Measurements from ENCODE around the gene RNF26. TPM values are rescaled to one million over a fixed set of nuclear protein-coding genes. Genes with fewer than 3 reads are reported as not detected.

The RNF26 gene
- total RNA-seq, 1 donor from 2014 or later: 16.8 TPM

DNA sequence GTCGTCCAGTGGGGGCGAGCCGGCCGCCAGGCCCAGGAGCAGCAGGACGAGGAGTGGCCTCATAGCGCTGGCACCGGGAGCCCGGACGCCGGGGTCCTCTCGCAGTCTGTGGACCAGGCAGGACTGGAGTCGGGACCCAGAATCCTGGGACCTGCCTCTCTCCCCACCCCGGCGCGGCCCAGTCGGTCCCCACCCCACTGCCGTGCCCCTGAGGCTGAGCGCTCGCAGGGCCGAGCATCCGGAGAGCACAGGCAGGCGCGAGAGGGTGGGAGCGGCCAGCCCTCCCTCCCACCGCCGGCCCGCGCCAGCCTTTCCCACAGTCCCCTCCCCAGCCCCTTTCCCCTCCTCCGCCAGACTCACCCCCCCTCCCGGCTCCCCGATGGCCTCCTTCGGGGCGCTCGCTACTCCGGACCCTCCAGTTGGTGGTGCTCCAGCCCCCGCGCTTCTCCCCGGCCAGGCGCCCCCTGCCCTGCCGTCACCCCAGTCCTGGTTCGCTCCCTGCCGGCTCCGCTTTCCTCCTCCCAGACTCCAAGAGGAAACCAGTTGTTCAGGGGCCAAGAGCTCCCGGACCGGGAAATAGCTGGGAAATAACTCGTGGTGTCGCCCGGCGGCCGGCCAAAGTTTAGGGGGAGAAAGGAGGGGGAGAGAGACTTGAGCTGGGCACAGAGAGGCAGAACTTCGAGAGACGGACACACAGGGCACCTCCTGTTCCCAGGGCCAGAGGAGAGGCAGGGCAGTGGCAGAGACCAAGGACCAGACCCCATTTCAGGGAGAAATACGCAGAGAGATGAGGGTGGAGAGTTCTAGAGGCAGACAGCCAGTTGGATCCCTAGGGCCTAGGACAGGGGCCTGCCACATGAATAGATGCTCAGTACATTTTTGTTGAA lies 6.3 kb downstream of the RNF26 start, which contains the start of gene C1QTNF5:
TSS of gene C1QTNF5 (minus strand) at position 549 of the 887 bp plus-strand sequence. CDS start at position 63, 486 bp downstream.
- H3K27ac ChIP-seq: peak within 1 kb of the TSS; percentile 88 to 96
- DNase-seq (ENCODE audit: low spot score in 2 of 2): peak; percentile 68 to 90
- intact Hi-C loops (cut with DNase I): loop anchor here (1.0 to 5.0 kb wide), 2 partner anchors 42 to 171 kb away; partner anchors contain the start of gene USP2
- H3K4me3 ChIP-seq: peak within 1 kb of the TSS; percentile 66 to 94
- no peaks in the 10 kb centered on the region for H3K9me3 ChIP-seq
- TF ChIP-seq, protein P1, sequence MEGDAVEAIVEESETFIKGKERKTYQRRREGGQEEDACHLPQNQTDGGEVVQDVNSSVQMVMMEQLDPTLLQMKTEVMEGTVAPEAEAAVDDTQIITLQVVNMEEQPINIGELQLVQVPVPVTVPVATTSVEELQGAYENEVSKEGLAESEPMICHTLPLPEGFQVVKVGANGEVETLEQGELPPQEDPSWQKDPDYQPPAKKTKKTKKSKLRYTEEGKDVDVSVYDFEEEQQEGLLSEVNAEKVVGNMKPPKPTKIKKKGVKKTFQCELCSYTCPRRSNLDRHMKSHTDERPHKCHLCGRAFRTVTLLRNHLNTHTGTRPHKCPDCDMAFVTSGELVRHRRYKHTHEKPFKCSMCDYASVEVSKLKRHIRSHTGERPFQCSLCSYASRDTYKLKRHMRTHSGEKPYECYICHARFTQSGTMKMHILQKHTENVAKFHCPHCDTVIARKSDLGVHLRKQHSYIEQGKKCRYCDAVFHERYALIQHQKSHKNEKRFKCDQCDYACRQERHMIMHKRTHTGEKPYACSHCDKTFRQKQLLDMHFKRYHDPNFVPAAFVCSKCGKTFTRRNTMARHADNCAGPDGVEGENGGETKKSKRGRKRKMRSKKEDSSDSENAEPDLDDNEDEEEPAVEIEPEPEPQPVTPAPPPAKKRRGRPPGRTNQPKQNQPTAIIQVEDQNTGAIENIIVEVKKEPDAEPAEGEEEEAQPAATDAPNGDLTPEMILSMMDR (IDR thresholded peaks at IDR 0.05): no peak
- H3K27me3 ChIP-seq: no peaks in the 10 kb centered on the region
- H3K36me3 ChIP-seq: peaks cover 0 to 6% of the 10 kb centered on the region in 2 donors
- H3K4me1 ChIP-seq: peaks cover 4 to 29% of the 10 kb centered on the region in 2 donors

DNA sequence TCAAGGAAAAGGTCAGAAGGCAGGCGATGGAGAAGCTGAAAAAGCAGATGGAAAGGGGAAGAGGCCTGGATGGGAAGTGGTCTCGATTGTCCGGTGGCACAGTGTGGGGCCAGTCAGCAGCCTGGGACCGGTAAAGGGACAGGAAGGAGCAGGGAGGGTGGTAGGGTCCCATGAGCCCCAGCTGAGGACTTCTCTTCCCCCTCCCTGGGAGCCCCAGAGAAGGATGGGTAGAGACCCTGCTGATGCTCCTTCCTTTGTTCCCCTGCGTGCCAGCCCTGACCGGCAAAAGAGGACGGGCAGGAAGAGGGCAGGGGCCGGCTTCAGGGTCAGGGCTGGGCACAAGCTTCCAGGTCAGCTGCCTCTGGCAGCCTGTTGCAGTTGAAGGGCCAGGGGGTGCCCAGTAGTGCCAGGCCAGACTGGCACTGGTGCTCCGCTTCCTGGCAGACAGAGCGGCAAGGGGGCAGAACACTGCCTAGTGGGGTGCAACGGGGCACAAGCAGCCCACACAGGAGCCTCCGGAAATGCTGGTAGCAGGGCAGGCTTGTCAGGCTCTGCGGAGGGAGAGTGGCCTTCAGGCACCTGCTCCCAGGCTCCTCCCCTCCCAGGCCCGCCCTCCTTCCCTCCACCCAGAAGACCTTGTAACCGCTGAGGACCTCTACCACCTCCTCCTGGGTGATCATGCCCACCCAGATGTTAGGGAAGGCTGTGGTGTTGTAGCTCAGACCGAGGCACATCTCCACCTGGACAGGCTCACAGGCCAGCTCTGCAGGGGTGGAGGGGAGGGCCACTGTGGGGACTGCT lies 7.1 kb downstream of the RNF26 start:
- Histone ChIP-seq H3K9me3 (no peaks in the 10 kb centered on the region), H3K27ac (peak overlapping the region; percentile 88 to 96), H3K4me3 (peak overlapping the region; percentile 66 to 94), H3K4me1 (peaks cover 3 to 26% of the 10 kb centered on the region in 2 donors), H3K36me3 (peaks cover 0 to 6% of the 10 kb centered on the region in 2 donors), H3K27me3 (no peaks in the 10 kb centered on the region)
- intact Hi-C loops (cut with DNase I): loop anchor here (5.0 kb wide), 1 partner anchor 41 kb away; the partner anchor contains the start of gene USP2
- TF ChIP-seq, protein P1 (IDR thresholded peaks at IDR 0.05): no peak
- no peak for DNase-seq (ENCODE audit: low spot score in 2 of 2)

DNA sequence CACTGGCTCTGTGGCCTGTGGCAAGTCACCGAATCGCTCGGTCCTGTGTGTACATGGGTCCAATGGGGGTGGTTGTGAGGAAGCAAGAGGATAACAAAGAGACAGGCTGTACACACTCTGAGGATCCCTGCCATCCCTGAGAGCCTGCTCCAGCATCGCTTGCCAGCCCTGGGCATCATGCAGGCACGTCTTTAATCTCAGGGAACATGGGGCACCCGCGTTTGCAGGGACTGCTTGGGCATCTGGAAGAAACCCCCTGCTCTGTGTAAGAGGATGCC lies 7.6 kb downstream of the RNF26 start:
- Histone ChIP-seq H3K27me3 (no peaks in the 10 kb centered on the region), H3K27ac (no peak overlapping the region), H3K4me3 (no peak overlapping the region), H3K9me3 (no peaks in the 10 kb centered on the region), H3K4me1 (peaks cover 3 to 26% of the 10 kb centered on the region in 2 donors), H3K36me3 (peaks cover 0 to under 1% of the 10 kb centered on the region in 2 donors)
- intact Hi-C loops (cut with DNase I): loop anchor here (5.0 kb wide), 1 partner anchor 40 kb away; the partner anchor contains the start of gene USP2
- no peak for DNase-seq (ENCODE audit: low spot score in 2 of 2)
- TF ChIP-seq, protein P1 (IDR thresholded peaks at IDR 0.05): no peak

- no peaks in the 10 kb centered on the region for H3K9me3 ChIP-seq
- H3K27ac ChIP-seq: no peak overlapping the region
- intact Hi-C loops (cut with DNase I): loop anchor here (5.0 kb wide), 1 partner anchor 40 kb away; the partner anchor contains the start of gene USP2
- no peak overlapping the region for H3K4me3 ChIP-seq
- H3K27me3 ChIP-seq: no peaks in the 10 kb centered on the region
- no peaks in the 10 kb centered on the region for H3K36me3 ChIP-seq
- no peak for DNase-seq (ENCODE audit: low spot score in 2 of 2)
- H3K4me1 ChIP-seq: peaks cover 3 to 25% of the 10 kb centered on the region in 2 donors
- TF ChIP-seq, protein P1 (IDR thresholded peaks at IDR 0.05): no peak
Measured at GRCh38 chr11:119342362-119343130, 8.2 kb downstream of the RNF26 start.

- Histone ChIP-seq H3K36me3 (no peaks in the 10 kb centered on the region), H3K27me3 (no peaks in the 10 kb centered on the region), H3K4me3 (no peak overlapping the region), H3K27ac (no peak overlapping the region), H3K4me1 (peaks cover 3 to 17% of the 10 kb centered on the region in 2 donors), H3K9me3 (no peaks in the 10 kb centered on the region)
- intact Hi-C loops (cut with DNase I): loop anchor here (5.0 kb wide), 1 partner anchor 39 kb away; the partner anchor contains the start of gene USP2
- no peak for DNase-seq (ENCODE audit: low spot score in 2 of 2)
- TF ChIP-seq, protein P1 (IDR thresholded peaks at IDR 0.05): no peak
Measured at GRCh38 chr11:119343726-119344125, 9.4 kb downstream of the RNF26 start.

All from ascending aorta (tissue), 2 donors.